ENCODE results near the gene CALU. TPM values are rescaled to one million over a fixed set of nuclear protein-coding genes. Genes with fewer than 3 reads are reported as not detected.

Gene CALU
- total RNA-seq, 2 experiments from 2014 or later = 34.8 to 35.5 TPM

DNA sequence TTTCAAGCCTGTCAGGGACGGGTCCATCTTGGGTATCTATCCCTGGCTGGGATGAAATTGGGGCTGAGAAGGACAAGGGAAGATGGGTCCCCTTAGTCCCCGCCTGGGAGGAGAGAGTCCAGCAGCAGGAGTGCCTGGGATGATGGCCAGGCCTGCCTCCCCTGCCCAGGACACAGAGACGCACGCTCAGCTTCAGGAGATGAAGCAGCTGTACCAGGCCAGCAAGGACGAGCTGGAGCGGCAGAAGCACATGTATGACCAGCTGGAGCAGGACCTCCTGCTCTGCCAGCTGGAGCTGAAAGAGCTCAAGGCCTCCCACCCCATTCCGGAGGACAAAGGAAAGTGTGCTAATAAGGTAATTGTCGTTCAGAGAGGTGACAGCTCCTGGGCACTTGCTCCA, 68.0 kb downstream of the CALU start:
- H3K9me3 Mint-ChIP-seq (ENCODE audit: insufficient read depth) = no peaks in the 10 kb centered on the region
- ATAC-seq (no peak), DNase-seq (no peak)
- no peaks in the 10 kb centered on the region for H3K27me3 Mint-ChIP-seq (ENCODE audit: low read depth)
- H3K36me3 Mint-ChIP-seq (ENCODE audit: low read depth) = no peaks in the 10 kb centered on the region
- no peak overlapping the region for H3K27ac Mint-ChIP-seq
- ChIA-PET POLR2A (no interaction called here), CTCF (interaction anchor here (0.6 to 1.1 kb wide), 2 partner anchors 9 to 76 kb away, joined by 3 to 4 read pairs; no protein-coding TSS in a partner anchor)
- no peak overlapping the region for H3K4me3 Mint-ChIP-seq
- H3K4me1 Mint-ChIP-seq (ENCODE audit: low read depth) = no peaks in the 10 kb centered on the region

- CTCF ChIA-PET = interaction anchor here (1.4 kb wide), 1 partner anchor 33 kb away, joined by 3 read pairs; no protein-coding TSS in a partner anchor
- POLR2A ChIA-PET = no interaction called here
- no peaks in the 10 kb centered on the region for H3K9me3 Mint-ChIP-seq (ENCODE audit: insufficient read depth)
These were observed 70.2 kb downstream of the CALU start for GRCh38 chr7:128809363-128809762.

GRCh38 chr7:128810473-128810872, 71.3 kb downstream of the CALU start:
- Mint-ChIP-seq H3K4me3 (no peak overlapping the region), H3K27ac (no peak overlapping the region), H3K9me3 (ENCODE audit: insufficient read depth) (no peaks in the 10 kb centered on the region), H3K27me3 (ENCODE audit: low read depth) (peaks cover 1% of the 10 kb centered on the region), H3K4me1 (ENCODE audit: low read depth) (no peaks in the 10 kb centered on the region), H3K36me3 (ENCODE audit: low read depth) (no peaks in the 10 kb centered on the region)
- ATAC-seq (no peak), DNase-seq (no peak)
- POLR2A ChIA-PET = no interaction called here
- CTCF ChIA-PET = no interaction called here

More at GRCh38 chr7:128809363-128809762, 70.2 kb downstream of the CALU start:
- Mint-ChIP-seq H3K27me3 (ENCODE audit: low read depth) (no peaks in the 10 kb centered on the region), H3K27ac (no peak overlapping the region), H3K4me3 (no peak overlapping the region), H3K4me1 (ENCODE audit: low read depth) (no peaks in the 10 kb centered on the region), H3K36me3 (ENCODE audit: low read depth) (no peaks in the 10 kb centered on the region)
- no peak for DNase-seq
- no peak for ATAC-seq

DNA sequence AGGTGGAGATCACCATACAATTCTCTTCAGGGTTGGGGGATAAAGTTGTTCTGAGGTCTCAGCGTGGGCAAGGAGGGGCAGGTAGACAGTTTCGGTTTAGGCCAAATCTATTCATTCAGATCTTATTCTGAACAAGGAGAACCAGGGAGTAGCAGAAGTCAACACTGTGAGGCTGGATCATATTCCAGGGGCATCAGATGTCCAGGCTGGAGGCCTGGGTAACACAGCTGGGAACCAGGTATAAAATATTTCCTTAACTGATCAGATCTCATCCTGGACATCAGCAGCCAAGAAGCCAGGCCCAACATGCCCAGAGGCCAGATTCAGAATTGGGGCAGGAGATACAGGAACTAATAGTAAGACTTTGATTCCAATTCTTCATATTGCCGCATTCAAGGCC, 71.8 kb downstream of the CALU start:
- H3K4me3 Mint-ChIP-seq = no peak overlapping the region
- no peaks in the 10 kb centered on the region for H3K4me1 Mint-ChIP-seq (ENCODE audit: low read depth)
- H3K27ac Mint-ChIP-seq = no peak overlapping the region
- ATAC-seq (no peak), DNase-seq (no peak)
- peaks cover 3% of the 10 kb centered on the region for H3K27me3 Mint-ChIP-seq (ENCODE audit: low read depth)
- ChIA-PET CTCF (no interaction called here), POLR2A (no interaction called here)
- H3K9me3 Mint-ChIP-seq (ENCODE audit: insufficient read depth) = no peaks in the 10 kb centered on the region
- H3K36me3 Mint-ChIP-seq (ENCODE audit: low read depth) = no peaks in the 10 kb centered on the region

- H3K27me3 Mint-ChIP-seq (ENCODE audit: low read depth) = peaks cover 3% of the 10 kb centered on the region
- H3K4me3 Mint-ChIP-seq = no peak overlapping the region
- no peaks in the 10 kb centered on the region for H3K36me3 Mint-ChIP-seq (ENCODE audit: low read depth)
- ChIA-PET CTCF (no interaction called here), POLR2A (no interaction called here)
- no peak for DNase-seq
- H3K4me1 Mint-ChIP-seq (ENCODE audit: low read depth) = no peaks in the 10 kb centered on the region
- H3K9me3 Mint-ChIP-seq (ENCODE audit: insufficient read depth) = no peaks in the 10 kb centered on the region
- no peak overlapping the region for H3K27ac Mint-ChIP-seq
- ATAC-seq = no peak
These were observed 72.7 kb downstream of the CALU start for GRCh38 chr7:128811631-128812430.

- Mint-ChIP-seq H3K4me3 (no peak overlapping the region), H3K4me1 (ENCODE audit: low read depth) (no peaks in the 10 kb centered on the region), H3K27me3 (ENCODE audit: low read depth) (peaks cover 3% of the 10 kb centered on the region), H3K36me3 (ENCODE audit: low read depth) (no peaks in the 10 kb centered on the region), H3K27ac (no peak overlapping the region), H3K9me3 (ENCODE audit: insufficient read depth) (no peaks in the 10 kb centered on the region)
- CTCF ChIA-PET = no interaction called here
- no peak for DNase-seq
- ATAC-seq = no peak
- POLR2A ChIA-PET = no interaction called here
These were observed 73.5 kb downstream of the CALU start for GRCh38 chr7:128812514-128813168.

- no peaks in the 10 kb centered on the region for H3K36me3 Mint-ChIP-seq (ENCODE audit: low read depth)
These were observed 75.3 kb downstream of the CALU start for GRCh38 chr7:128814499-128814898.

GRCh38 chr7:128815289-128815942, 76.3 kb downstream of the CALU start:
- ChIA-PET POLR2A (interaction anchor here (0.6 kb wide), 1 partner anchor 29 kb away, joined by 3 read pairs; no protein-coding TSS in a partner anchor), CTCF (no interaction called here)
- H3K9me3 Mint-ChIP-seq (ENCODE audit: insufficient read depth) = no peaks in the 10 kb centered on the region

More at GRCh38 chr7:128814499-128814898, 75.3 kb downstream of the CALU start:
- Mint-ChIP-seq H3K4me1 (ENCODE audit: low read depth) (no peaks in the 10 kb centered on the region), H3K9me3 (ENCODE audit: insufficient read depth) (no peaks in the 10 kb centered on the region), H3K4me3 (no peak overlapping the region), H3K27me3 (ENCODE audit: low read depth) (peaks cover 3% of the 10 kb centered on the region), H3K27ac (no peak overlapping the region)
- CTCF ChIA-PET = no interaction called here
- POLR2A ChIA-PET = no interaction called here
- ATAC-seq (no peak), DNase-seq (no peak)

GRCh38 chr7:128818694-128819093, 79.5 kb downstream of the CALU start:
- H3K27me3 Mint-ChIP-seq (ENCODE audit: low read depth) = peaks cover 3% of the 10 kb centered on the region
- H3K9me3 Mint-ChIP-seq (ENCODE audit: insufficient read depth) = no peaks in the 10 kb centered on the region
- DNase-seq (no peak), ATAC-seq (no peak)
- ChIA-PET POLR2A (no interaction called here), CTCF (interaction anchor here (0.7 to 3.4 kb wide), 3 partner anchors 13 to 65 kb away, joined by 3 to 8 read pairs (median 5); no protein-coding TSS in a partner anchor)
- H3K4me1 Mint-ChIP-seq (ENCODE audit: low read depth) = peaks cover 4% of the 10 kb centered on the region
- H3K27ac Mint-ChIP-seq = no peak overlapping the region
- no peaks in the 10 kb centered on the region for H3K36me3 Mint-ChIP-seq (ENCODE audit: low read depth)
- H3K4me3 Mint-ChIP-seq = no peak overlapping the region

More at GRCh38 chr7:128815289-128815942, 76.3 kb downstream of the CALU start:
- DNase-seq = no peak
- ATAC-seq = no peak
- no peak overlapping the region for H3K4me3 Mint-ChIP-seq
- peaks cover 4% of the 10 kb centered on the region for H3K4me1 Mint-ChIP-seq (ENCODE audit: low read depth)
- H3K27ac Mint-ChIP-seq = no peak overlapping the region
- H3K36me3 Mint-ChIP-seq (ENCODE audit: low read depth) = no peaks in the 10 kb centered on the region
- H3K27me3 Mint-ChIP-seq (ENCODE audit: low read depth) = peaks cover 3% of the 10 kb centered on the region

Other genes starting within 250 kb of the CALU start
- under 1 TPM; 0.26 to 0.60 TPM for gene GARIN1A, start 67.1 kb upstream of the CALU start, total RNA-seq
- not detected for gene OPN1SW, start 36.4 kb downstream of the CALU start, total RNA-seq
- gene CCDC136, start 52.6 kb downstream of the CALU start, total RNA-seq = 1 to 10 TPM; 5.6 to 8.9 TPM
- gene FLNC, start 91.0 kb downstream of the CALU start, total RNA-seq = not detected
- gene ATP6V1F, start 123.5 kb downstream of the CALU start, total RNA-seq = 100 to 1,000 TPM; 130 to 138 TPM
- gene KCP, start 171.3 kb downstream of the CALU start, total RNA-seq = under 1 TPM in 1 of 2 experiments, not detected in 1; 0.21 TPM
- gene IRF5, start 198.6 kb downstream of the CALU start, total RNA-seq = 1 to 10 TPM; 7.4 to 8.0 TPM